IMR-90 (cell line): Measurements from ENCODE around the gene MEGF8. TPM values are rescaled to one million over a fixed set of nuclear protein-coding genes. Genes with fewer than 3 reads are reported as not detected.

ENCODE experiments used
- ATAC-seq: fragments of 200-7000 bp; cut with Tn5 transposase; 2 replicates; pipeline ENCODE4 v1.9.1; 2020; ENCODE audit warnings: low read depth, mild to moderate bottlenecking, moderate library complexity
- BruUV-seq: library from RNA; stranded (reverse); fragments of 400-500 nt; replicated peaks from 2 replicates; lab custom pipeline; 2021; lab: Mats Ljungman, UMichigan
- CTCF ChIA-PET: fragments of 300-600 bp; formaldehyde crosslinking; extraction: SDS; loops from one replicate; lab custom pipeline; 2021; ENCODE audit warnings: antibody characterized with exemption; lab: Yijun Ruan, JAX
- POLR2A ChIA-PET: fragments of 300-600 bp; sonication (Branson Sonifier 250); formaldehyde crosslinking; loops from one replicate; lab custom pipeline; 2022; ENCODE audit warnings: antibody characterized with exemption; ENCODE audit not compliant: unreplicated experiment; lab: Charles Lee
- DNase-seq: peaks from one replicate; pipeline ENCODE4 v3.0.0; 2013
- H2AFZ ChIP-seq: replicated peaks from 2 replicates; pipeline ENCODE3; 2013; ENCODE audit warnings: low read length, mild to moderate bottlenecking; ENCODE audit not compliant: poor library complexity
- H2AK5ac ChIP-seq: 2 replicates; pipeline ENCODE4 v1.6.1; 2013; ENCODE audit warnings: low read depth, low read length, inconsistent platforms
- H2AK9ac ChIP-seq: replicated peaks from 2 replicates; pipeline ENCODE3; 2013; ENCODE audit warnings: mild to moderate bottlenecking, low read depth, low read length, moderate library complexity; ENCODE audit not compliant: poor library complexity
- H2BK120ac ChIP-seq: 2 replicates; pipeline ENCODE4 v1.6.1; 2013; ENCODE audit warnings: low read depth, low read length, inconsistent platforms
- H2BK15ac ChIP-seq: 3 replicates; pipeline ENCODE4 v1.6.1; 2013; ENCODE audit warnings: low read depth, low read length, inconsistent platforms
- H2BK20ac ChIP-seq: 2 replicates; pipeline ENCODE4 v1.6.1; 2013; ENCODE audit warnings: low read depth, mild to moderate bottlenecking, inconsistent platforms, low read length, moderate library complexity
- H2BK5ac ChIP-seq: 2 replicates; pipeline ENCODE4 v1.6.1; 2013; ENCODE audit warnings: mild to moderate bottlenecking, low read depth, low read length, inconsistent platforms; ENCODE audit not compliant: poor library complexity, severe bottlenecking
- H3K14ac ChIP-seq: replicated peaks from 2 replicates; pipeline ENCODE4 v1.6.1; 2013; ENCODE audit warnings: low read depth, low read length, inconsistent platforms
- H3K18ac ChIP-seq: 2 replicates; pipeline ENCODE4 v1.6.1; 2013; ENCODE audit warnings: low read depth, low read length, control low read depth
- H3K23ac ChIP-seq: 2 replicates; pipeline ENCODE4 v1.6.1; 2013; ENCODE audit warnings: low read depth, low read length, inconsistent platforms
- H3K27ac ChIP-seq: 2 replicates; pipeline ENCODE4 v1.5.1; 2013; ENCODE audit warnings: mild to moderate bottlenecking, control low read depth, low read length; ENCODE audit not compliant: insufficient read depth
- H3K27me3 ChIP-seq: 2 replicates; pipeline ENCODE4 v1.6.1; 2013; ENCODE audit warnings: low read length; ENCODE audit not compliant: control insufficient read depth, insufficient read depth
- H3K36me3 ChIP-seq: 2 replicates; pipeline ENCODE4 v1.6.1; 2013; ENCODE audit warnings: low read length, mixed read lengths; ENCODE audit not compliant: control insufficient read depth, insufficient read depth
- H3K4ac ChIP-seq: 2 replicates; pipeline ENCODE4 v1.6.1; 2013; ENCODE audit warnings: low read depth, low read length, inconsistent platforms
- H3K4me1 ChIP-seq: 2 replicates; pipeline ENCODE4 v1.6.1; 2013; ENCODE audit warnings: low read length, mixed read lengths; ENCODE audit not compliant: control insufficient read depth, insufficient read depth
- H3K4me2 ChIP-seq: 2 replicates; pipeline ENCODE4 v1.6.1; 2013; ENCODE audit warnings: low read depth, mild to moderate bottlenecking, control low read depth, low read length, moderate library complexity
- H3K4me3 ChIP-seq: 2 replicates; pipeline ENCODE4 v1.5.1; 2013; ENCODE audit warnings: low read depth, mild to moderate bottlenecking, control low read depth, low read length, moderate library complexity; ENCODE audit not compliant: insufficient read depth
- H3K56ac ChIP-seq: 2 replicates; pipeline ENCODE4 v1.6.1; 2013; ENCODE audit warnings: low read length, inconsistent platforms; ENCODE audit not compliant: insufficient read depth; ENCODE audit errors: extremely low read depth
- H3K79me1 ChIP-seq, 2 experiments: 2 replicates each; pipeline ENCODE4 v1.6.1; 2013; ENCODE audit warnings: low read length in 2 of 2, inconsistent platforms in 1 of 2, low read depth in 1 of 2
- H3K9ac ChIP-seq: 2 replicates; pipeline ENCODE4 v1.6.1; 2013; ENCODE audit warnings: low read depth, low read length, control low read depth
- H3K9me1 ChIP-seq: 2 replicates; pipeline ENCODE4 v1.6.1; 2013; ENCODE audit warnings: low read length, inconsistent platforms; ENCODE audit not compliant: insufficient read depth
- H3K9me3 ChIP-seq: 2 replicates; pipeline ENCODE4 v1.6.1; 2013; ENCODE audit warnings: low read length; ENCODE audit not compliant: control insufficient read depth, insufficient read depth
- H4K20me1 ChIP-seq: 2 replicates; pipeline ENCODE4 v1.6.1; 2013; ENCODE audit warnings: low read length, inconsistent platforms; ENCODE audit not compliant: insufficient read depth
- H4K5ac ChIP-seq: 2 replicates; pipeline ENCODE4 v1.6.1; 2013; ENCODE audit warnings: mild to moderate bottlenecking, low read depth, low read length, control low read depth
- H4K8ac ChIP-seq, 2 experiments: 2 replicates each; pipeline ENCODE4 v1.6.1; 2013; ENCODE audit warnings: low read depth in 2 of 2, low read length in 2 of 2, control low read depth in 1 of 2, inconsistent platforms in 1 of 2
- H4K91ac ChIP-seq: 2 replicates; pipeline ENCODE4 v1.6.1; 2013; ENCODE audit warnings: low read depth, low read length, inconsistent platforms; ENCODE audit not compliant: insufficient read depth
- CEBPB ChIP-seq: IDR thresholded peaks from 2 replicates; pipeline ENCODE4 v1.6.1; 2012; ENCODE audit warnings: low read depth, low read length, improper control_type of control experiment
- MAFK ChIP-seq: IDR thresholded peaks from 2 replicates; pipeline ENCODE4 v1.6.1; 2012; ENCODE audit warnings: low read depth, low read length, improper control_type of control experiment
- MXI1 ChIP-seq: IDR thresholded peaks from 2 replicates; pipeline ENCODE4 v1.6.1; 2012; ENCODE audit warnings: low read depth, mild to moderate bottlenecking, low read length, moderate library complexity, borderline replicate concordance
- WGBS, 2 experiments: methylation state at CpG; one replicate each; pipeline versions ENCODE4 v1.1.5 to v1.1.7; 2013; ENCODE audit warnings: missing lambda C conversion rate in 2 of 2; ENCODE audit not compliant: insufficient read length in 1 of 2; ENCODE audit errors: extremely low coverage in 2 of 2; 5-methylcytosine and 5-hydroxymethylcytosine counted together
- dilution Hi-C: fragments of 300-500 bp; cut with HindIII; formaldehyde crosslinking; loops from one replicate; pipeline ENCODE4 v1.14.3; 2018; ENCODE audit warnings: low sequenced_read_pairs; ENCODE audit not compliant: unreplicated experiment
- in situ Hi-C: fragments of 300-500 bp; cut with MboI; formaldehyde crosslinking; loops from 3 replicates; pipeline ENCODE4 v1.14.3; 2019; ENCODE audit warnings: low sequenced_read_pairs, inconsistent platforms, mixed read lengths
- intact Hi-C: fragments of 100-400 bp; cut with micrococcal nuclease; formaldehyde crosslinking; loops from 2 replicates; pipeline ENCODE4 v1.10.0; 2022
- polyA plus RNA-seq, 3 experiments: library from polyadenylated mRNA; depleted of rRNA; stranded (reverse); fragments of >200 nt; gene quantifications; 2 replicates each; pipeline ENCODE4 v1.2.3, GENCODE V29; 2012; ENCODE audit warnings: low replicate concordance in 1 of 3
- total RNA-seq: library from RNA; depleted of rRNA; stranded (reverse); fragments of >200 nt; gene quantifications from 2 replicates; pipeline ENCODE4 v1.2.3, GENCODE V29; 2012
- TF ChIP-seq, protein P1 (sequence below): fragments of 150-350 bp; IDR thresholded peaks from 2 replicates; pipeline ENCODE4 v1.6.1; 2017; ENCODE audit warnings: mild to moderate bottlenecking, antibody characterized with exemption, low read length, low read depth
- TF ChIP-seq, protein P2 (sequence below): conservative IDR thresholded peaks from 2 replicates; pipeline ENCODE4 v1.5.1; 2012; ENCODE audit warnings: mild to moderate bottlenecking, low read depth, low read length, improper control_type of control experiment

MEGF8 gene
- total and polyA plus RNA-seq, 2 of the 4 experiments (the other 2 are of a cell fraction), result 2.3 to 12.5 TPM

DNA sequence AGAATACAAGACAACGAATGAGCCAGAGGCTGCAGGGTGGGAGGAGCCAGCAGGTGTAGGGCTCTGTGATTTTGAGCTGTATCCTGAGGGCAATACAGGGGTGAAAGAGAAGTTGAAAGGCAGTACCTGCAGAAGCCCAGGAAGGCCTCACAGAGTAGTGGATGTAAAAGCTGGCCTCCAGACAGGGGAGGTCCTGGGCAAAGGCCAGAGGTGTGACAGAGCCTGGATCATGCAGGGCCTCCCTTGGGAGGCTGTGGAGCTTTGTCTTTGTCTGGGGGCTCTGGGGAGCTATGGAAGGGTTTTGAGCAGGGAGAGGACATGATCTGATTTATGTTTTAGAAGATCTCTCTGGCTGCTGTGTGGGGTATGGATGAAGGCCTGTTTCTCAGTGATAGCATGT is 2.7 kb downstream of the MEGF8 start:
- no peak for DNase-seq
- TF ChIP-seq, protein P1, sequence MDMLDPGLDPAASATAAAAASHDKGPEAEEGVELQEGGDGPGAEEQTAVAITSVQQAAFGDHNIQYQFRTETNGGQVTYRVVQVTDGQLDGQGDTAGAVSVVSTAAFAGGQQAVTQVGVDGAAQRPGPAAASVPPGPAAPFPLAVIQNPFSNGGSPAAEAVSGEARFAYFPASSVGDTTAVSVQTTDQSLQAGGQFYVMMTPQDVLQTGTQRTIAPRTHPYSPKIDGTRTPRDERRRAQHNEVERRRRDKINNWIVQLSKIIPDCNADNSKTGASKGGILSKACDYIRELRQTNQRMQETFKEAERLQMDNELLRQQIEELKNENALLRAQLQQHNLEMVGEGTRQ, result no peak
- no peak for TF ChIP-seq CEBPB
- TF ChIP-seq MAFK, result no peak
- TF ChIP-seq MXI1, result no peak
- TF ChIP-seq, protein P2, sequence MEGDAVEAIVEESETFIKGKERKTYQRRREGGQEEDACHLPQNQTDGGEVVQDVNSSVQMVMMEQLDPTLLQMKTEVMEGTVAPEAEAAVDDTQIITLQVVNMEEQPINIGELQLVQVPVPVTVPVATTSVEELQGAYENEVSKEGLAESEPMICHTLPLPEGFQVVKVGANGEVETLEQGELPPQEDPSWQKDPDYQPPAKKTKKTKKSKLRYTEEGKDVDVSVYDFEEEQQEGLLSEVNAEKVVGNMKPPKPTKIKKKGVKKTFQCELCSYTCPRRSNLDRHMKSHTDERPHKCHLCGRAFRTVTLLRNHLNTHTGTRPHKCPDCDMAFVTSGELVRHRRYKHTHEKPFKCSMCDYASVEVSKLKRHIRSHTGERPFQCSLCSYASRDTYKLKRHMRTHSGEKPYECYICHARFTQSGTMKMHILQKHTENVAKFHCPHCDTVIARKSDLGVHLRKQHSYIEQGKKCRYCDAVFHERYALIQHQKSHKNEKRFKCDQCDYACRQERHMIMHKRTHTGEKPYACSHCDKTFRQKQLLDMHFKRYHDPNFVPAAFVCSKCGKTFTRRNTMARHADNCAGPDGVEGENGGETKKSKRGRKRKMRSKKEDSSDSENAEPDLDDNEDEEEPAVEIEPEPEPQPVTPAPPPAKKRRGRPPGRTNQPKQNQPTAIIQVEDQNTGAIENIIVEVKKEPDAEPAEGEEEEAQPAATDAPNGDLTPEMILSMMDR, result no peak
- ChIA-PET POLR2A (no interaction called here), CTCF (interaction anchor here (0.7 kb wide), 1 partner anchor 59 kb away, joined by 3 read pairs; no protein-coding TSS in a partner anchor)
- in situ Hi-C loops (loop anchor here (10.0 kb wide), 1 partner anchor 193 kb away; the partner anchor contains the start of gene POU2F2), dilution Hi-C loops (no loop called here), intact Hi-C loops (no loop called here)
- H2AK9ac ChIP-seq, result no peak overlapping the region
- H4K91ac ChIP-seq, result no peak overlapping the region
- no peak overlapping the region for H2BK15ac ChIP-seq
- no peak overlapping the region for H2AFZ ChIP-seq
- no peak overlapping the region for H3K9ac ChIP-seq
- H3K9me3 ChIP-seq, result no peaks in the 10 kb centered on the region
- no CpG with 5 or more reads among the region's 1 CpG for WGBS, 2 experiments
- no peak overlapping the region for H3K23ac ChIP-seq
- no peak overlapping the region for H3K27ac ChIP-seq
- no peak overlapping the region for H3K4me3 ChIP-seq
- H3K79me1 ChIP-seq, result peaks cover 16 to 62% of the 10 kb centered on the region in 2 experiments
- no peak overlapping the region for H2AK5ac ChIP-seq
- H4K5ac ChIP-seq, result no peak overlapping the region
- H3K56ac ChIP-seq, result no peak overlapping the region
- H4K8ac ChIP-seq, result no peak overlapping the region
- H3K4me1 ChIP-seq, result peaks cover 4% of the 10 kb centered on the region
- H3K14ac ChIP-seq, result no peak overlapping the region
- H3K27me3 ChIP-seq, result peaks cover 15% of the 10 kb centered on the region
- no peak overlapping the region for H2BK120ac ChIP-seq
- no peak for ATAC-seq
- H3K9me1 ChIP-seq, result peaks cover 5% of the 10 kb centered on the region; the same call in 1 of the 2 replicates
- no peaks in the 10 kb centered on the region for H3K36me3 ChIP-seq
- H3K18ac ChIP-seq, result no peak overlapping the region
- no peak overlapping the region for H3K4ac ChIP-seq
- H2BK5ac ChIP-seq, result no peak overlapping the region
- H3K4me2 ChIP-seq, result no peak overlapping the region
- H4K20me1 ChIP-seq, result peaks cover 18% of the 10 kb centered on the region; the same call in 1 of the 2 replicates
- no TSS peak for BruUV-seq
- no peak overlapping the region for H2BK20ac ChIP-seq
